K562 (cell line): ENCODE measurements around the gene DDR2. TPM values are rescaled to one million over a fixed set of nuclear protein-coding genes. Genes with fewer than 3 reads are reported as not detected.

Experiments used
- EGR1 ChIP-seq: fragments of 450-650 bp; conservative IDR thresholded peaks from 2 replicates; pipeline ENCODE4 v1.6.1; 2017; ENCODE audit warnings: mild to moderate bottlenecking
- KAT8 ChIP-seq: fragments of 450-650 bp; IDR thresholded peaks from 2 replicates; pipeline ENCODE4 v1.6.1; 2016; ENCODE audit warnings: low read depth, mild to moderate bottlenecking
- NUFIP1 ChIP-seq: fragments of 450-650 bp; IDR thresholded peaks from 2 replicates; pipeline ENCODE4 v1.6.1; 2018; ENCODE audit not compliant: partially characterized antibody
- RREB1 ChIP-seq: fragments of 250-450 bp; sonication (Bioruptor Pico); IDR thresholded peaks from 2 replicates; pipeline ENCODE4 v1.4.0; 2020
- SRSF7 ChIP-seq: fragments of 200-400 bp; formaldehyde crosslinking; optimal IDR thresholded peaks from 2 replicates; pipeline ENCODE3; 2017; ENCODE audit warnings: mild to moderate bottlenecking, low read depth, low read length
- USF2 ChIP-seq: sonication (generic); formaldehyde crosslinking; IDR thresholded peaks from 2 replicates; pipeline ENCODE4 v1.5.0; 2020; ENCODE audit warnings: missing genetic modification reagents
- ZBTB33 ChIP-seq: sonication (generic); formaldehyde crosslinking; IDR thresholded peaks from 2 replicates; pipeline ENCODE4 v1.8.1; 2023; ENCODE audit warnings: mild to moderate bottlenecking, missing genetic modification reagents
- ZNF143 ChIP-seq: sonication (generic); formaldehyde crosslinking; IDR thresholded peaks from 2 replicates; pipeline ENCODE4 v1.9.0; 2022; ENCODE audit warnings: mild to moderate bottlenecking, missing genetic modification reagents
- ZNF318 ChIP-seq, 2 experiments: fragments of 450-650 bp; IDR thresholded peaks; 2 replicates each; pipeline ENCODE4 v1.6.1; 2016; ENCODE audit warnings: mild to moderate bottlenecking in 2 of 2, borderline replicate concordance in 1 of 2, low read depth in 1 of 2, moderate library complexity in 1 of 2
- polyA plus RNA-seq, 8 experiments: library from polyadenylated mRNA; depleted of rRNA in 4 of 8; stranded (reverse) in 5 of 8; unstranded in 3 of 8; fragments of >200 nt; fragmentation: Nextera tagmentation in 2 of 8; fragmentation: Illumina TruSeq in 1 of 8; extraction: Ambion mirVana in 2 of 8; extraction: Trizol in 1 of 8; gene quantifications; 2 replicates each; pipeline versions ENCODE4 v1.2.1 to v1.2.3, GENCODE V29; 2011 to 2014; ENCODE audit warnings: inconsistent platforms in 1 of 8, missing spikeins in 1 of 8
- total RNA-seq, 7 experiments: library from RNA; depleted of rRNA in 6 of 7; stranded (reverse); fragments of >200 nt in 6 of 7; fragmentation: Illumina TruSeq in 2 of 7; extraction: Trizol in 2 of 7; gene quantifications; 2 replicates each; pipeline versions ENCODE4 v1.2.1 to v1.2.3, GENCODE V29; 2011 to 2021; ENCODE audit warnings: low replicate concordance in 1 of 7

DDR2 gene
- total and polyA plus RNA-seq, 9 of the 15 experiments (the other 6 are each of a cell fraction or from before 2014, with no cell fraction given) = 0.36 to 2.0 (median 1.1) TPM

GRCh38 chr1:162626761-162627160 lies 5.5 kb upstream of the DDR2 start (continued):
- TF ChIP-seq KAT8 (no peak), ZBTB33 (no peak), SRSF7 (no peak), EGR1 (no peak), ZNF143 (CRISPR knock-in tag) (no peak), ZNF318 (IDR thresholded peaks at IDR 0.05; ENCODE audit: borderline replicate concordance in 1 of 2, low read depth in 1 of 2) (no peak), NUFIP1 (no peak), USF2 (no peak), RREB1 (CRISPR knock-in tag) (no peak)
